Ovary (tissue), 9 donors: ENCODE results near the gene TRAF3. TPM values are rescaled to one million over a fixed set of nuclear protein-coding genes. Genes with fewer than 3 reads are reported as not detected.

Experiments used
- DNase-seq, 5 donors: peaks; one replicate each; pipeline ENCODE4 v3.0.0-alpha.2; 2019 to 2020
- H3K27ac ChIP-seq, 2 donors: fragments of 200-600 bp; one replicate each; pipeline versions ENCODE4 v1.5.1 to v1.8.0; 2019 to 2022
- H3K27me3 ChIP-seq: fragments of 200-600 bp; one replicate; pipeline ENCODE4 v1.8.0; 2022
- H3K36me3 ChIP-seq: fragments of 200-600 bp; sonication (generic); one replicate; pipeline ENCODE4 v1.5.1; 2019
- H3K4me1 ChIP-seq: one replicate; pipeline ENCODE4 v1.8.1; 2013; ENCODE audit warnings: mild to moderate bottlenecking, moderate library complexity; ENCODE audit not compliant: insufficient read depth
- H3K4me3 ChIP-seq: fragments of 200-600 bp; sonication (generic); one replicate; pipeline ENCODE4 v1.5.1; 2017
- H3K9me3 ChIP-seq, 2 donors: fragments of 200-600 bp in 1 of 2; sonication (generic) in 1 of 2; one replicate each; pipeline versions ENCODE4 v1.5.1 to v1.8.1; 2013 to 2019; ENCODE audit warnings: mild to moderate bottlenecking in 1 of 2, moderate library complexity in 1 of 2
- CTCF ChIP-seq, 3 donors: fragments of 450-650 bp in 2 of 3; fragments of 200-600 bp in 1 of 3; IDR thresholded peaks; one replicate each; pipeline versions ENCODE4 v1.5.1 to v1.8.0; 2016 to 2022; ENCODE audit warnings: antibody characterized with exemption in 3 of 3, mild to moderate bottlenecking in 1 of 3
- EP300 ChIP-seq: sonication (generic); formaldehyde crosslinking; IDR thresholded peaks from one replicate; pipeline ENCODE4 v1.6.1; 2017; ENCODE audit warnings: antibody characterized with exemption
- POLR2A ChIP-seq: fragments of 450-650 bp; IDR thresholded peaks from one replicate; pipeline ENCODE4 v1.6.1; 2017; ENCODE audit warnings: antibody characterized with exemption, mild to moderate bottlenecking, moderate library complexity
- WGBS, 3 donors: extraction: QIAGEN DNeasy Blood & Tissue Kit in 1 of 3; methylation state at CpG; one replicate each; pipeline versions ENCODE4 v1.1.5 to v1.1.7; 2013 to 2017; 5-methylcytosine and 5-hydroxymethylcytosine counted together
- intact Hi-C, 4 donors: fragments of 100-400 bp; cut with DNase I; formaldehyde crosslinking; loops; one replicate each; pipeline versions ENCODE4 v1.11.0 to v1.15.1; 2022 to 2023
- polyA plus RNA-seq, 2 donors: library from polyadenylated mRNA; stranded (reverse); fragments of 200-250 nt in 1 of 2; fragments of 350-450 nt in 1 of 2; fragmentation: Illumina TruSeq in 1 of 2; extraction: RNeasy Lipid Tissue Mini Kit (QIAGEN cat#74804) in 1 of 2; gene quantifications; one replicate each; pipeline ENCODE4 v1.2.3, GENCODE V29; 2013 to 2014
- total RNA-seq, 7 donors: library from RNA; depleted of rRNA in 2 of 7; stranded (reverse); fragments of >200 nt in 2 of 7; fragmentation: NEBNext Ultra II Directional in 3 of 7; extraction: Animal tissue kit (Norgen Biotek cat#: 25700) in 3 of 7; gene quantifications; one replicate each; pipeline versions ENCODE4 v1.1.0 to v1.2.4, GENCODE V29; 2016 to 2023
- donor health status: DM: no; HTN: no; CAD: no; lungs with moderate emphysema.
- donor health status: DM: no; HTN: no; CAD: no.
- donor health status: Bipolar disorder and iron deficiency.
- donor health status: DM: yes; HTN: yes; CAD: no.
- donor health status: DM: no; HTN: no; CAD: no.
- donor health status: DM: yes; HTN: yes; CAD: no.

The TRAF3 gene
- total and polyA plus RNA-seq, 9 donors: 2.9 to 17.0 (median 11.4) TPM

GRCh38 chr14:102906616-102907302 lies 129.5 kb downstream of the TRAF3 start:
- Histone ChIP-seq H3K36me3 (no peaks in the 10 kb centered on the region), H3K27me3 (no peaks in the 10 kb centered on the region), H3K4me1 (no peaks in the 10 kb centered on the region), H3K27ac (no peak overlapping the region), H3K4me3 (no peak overlapping the region), H3K9me3 (no peaks in the 10 kb centered on the region)
- TF ChIP-seq POLR2A (no peak), CTCF (IDR thresholded peaks at IDR 0.05) (no peak), EP300 (no peak)
- intact Hi-C loops: no loop called here
- DNase-seq: no peak
- 96% methylated on average over 23 to 30 of the region's 30 CpGs for WGBS, 3 donors

GRCh38 chr14:102907303-102907844 lies 130.1 kb downstream of the TRAF3 start:
- intact Hi-C loops: no loop called here
- WGBS, 3 donors: 94 to 96% (median 96%) methylated on average over 33 of the region's 33 CpGs
- Histone ChIP-seq H3K4me3 (no peak overlapping the region), H3K4me1 (no peaks in the 10 kb centered on the region), H3K27ac (no peak overlapping the region), H3K36me3 (no peaks in the 10 kb centered on the region), H3K27me3 (no peaks in the 10 kb centered on the region), H3K9me3 (no peaks in the 10 kb centered on the region)
- DNase-seq: no peak
- TF ChIP-seq POLR2A (no peak), CTCF (IDR thresholded peaks at IDR 0.05) (no peak), EP300 (no peak)

GRCh38 chr14:102907980-102908730 lies 130.9 kb downstream of the TRAF3 start:
- no peak overlapping the region for H3K4me3 ChIP-seq
- DNase-seq: no peak
- H3K27ac ChIP-seq: no peak overlapping the region
- no peaks in the 10 kb centered on the region for H3K27me3 ChIP-seq
- no peaks in the 10 kb centered on the region for H3K36me3 ChIP-seq
- WGBS, 3 donors: 92% methylated on average over 21 to 23 of the region's 23 CpGs
- no peak for TF ChIP-seq EP300
- no peak for TF ChIP-seq POLR2A
- no peak for TF ChIP-seq CTCF (IDR thresholded peaks at IDR 0.05)
- no peaks in the 10 kb centered on the region for H3K4me1 ChIP-seq
- intact Hi-C loops: no loop called here
- no peaks in the 10 kb centered on the region for H3K9me3 ChIP-seq

- intact Hi-C loops: no loop called here
- Histone ChIP-seq H3K27ac (no peak overlapping the region), H3K27me3 (no peaks in the 10 kb centered on the region), H3K4me1 (no peaks in the 10 kb centered on the region), H3K4me3 (no peak overlapping the region), H3K36me3 (no peaks in the 10 kb centered on the region), H3K9me3 (no peaks in the 10 kb centered on the region)
- 90 to 95% (median 93%) methylated on average over 29 of the region's 29 CpGs for WGBS, 3 donors
- TF ChIP-seq CTCF (IDR thresholded peaks at IDR 0.05): no peak
- no peak for TF ChIP-seq POLR2A
- no peak for TF ChIP-seq EP300
- no peak for DNase-seq
These were observed 131.7 kb downstream of the TRAF3 start for GRCh38 chr14:102908766-102909455.
